ENCODE data around the gene CHMP1B. TPM values are rescaled to one million over a fixed set of nuclear protein-coding genes. Genes with fewer than 3 reads are reported as not detected.

The CHMP1B gene
- polyA plus RNA-seq, 1 donor from 2014 or later = 106 TPM

- Histone ChIP-seq H3K9me2 (ENCODE audit: insufficient read depth, low read length) (no peaks in the 10 kb centered on the region), H2AFZ (ENCODE audit: low read depth, low read length) (no peak overlapping the region), H3K4me3 (ENCODE audit: low read length) (no peak overlapping the region), H3K4me2 (ENCODE audit: low read length) (no peak overlapping the region), H3K36me3 (ENCODE audit: insufficient read depth, low read length) (no peaks in the 10 kb centered on the region), H3K9ac (ENCODE audit: low read length) (no peak overlapping the region), H3K9me3 (ENCODE audit: low read length) (no peaks in the 10 kb centered on the region), H3F3A (ENCODE audit: insufficient read depth, low read length, poor library complexity, severe bottlenecking) (no peaks in the 10 kb centered on the region), H3K27me3 (ENCODE audit: insufficient read depth, low read depth, low read length) (no peaks in the 10 kb centered on the region), H3K27ac (ENCODE audit: low read length) (no peak overlapping the region), H3K79me2 (replicated peaks; ENCODE audit: insufficient read depth, low read length) (no peaks in the 10 kb centered on the region), H4K20me1 (ENCODE audit: insufficient read depth) (no peaks in the 10 kb centered on the region)
- no peak for TF ChIP-seq MXI1 (conservative IDR thresholded peaks at IDR 0.05; ENCODE audit: poor library complexity, severe bottlenecking)
These were observed 50.7 kb downstream of the CHMP1B start for GRCh38 chr18:11901826-11902438.

GRCh38 chr18:11902522-11903292 lies 51.5 kb downstream of the CHMP1B start:
- no peak overlapping the region for H3K9ac ChIP-seq (ENCODE audit: low read length)
- no peak overlapping the region for H3K27ac ChIP-seq (ENCODE audit: low read length)
- TF ChIP-seq REST (IDR thresholded peaks at IDR 0.05; ENCODE audit: borderline replicate concordance) (no peak), EZH2 (IDR thresholded peaks at IDR 0.05; ENCODE audit: borderline replicate concordance, insufficient read depth, low read length, poor library complexity, severe bottlenecking) (no peak), RAD21 (conservative IDR thresholded peaks at IDR 0.05) (no peak), POLR2AphosphoS5 (IDR thresholded peaks at IDR 0.05) (no peak), MXI1 (conservative IDR thresholded peaks at IDR 0.05; ENCODE audit: poor library complexity, severe bottlenecking) (no peak), TAF1 (IDR thresholded peaks at IDR 0.05; ENCODE audit: low read depth) (no peak), SMC3 (conservative IDR thresholded peaks at IDR 0.05; ENCODE audit: poor library complexity) (no peak), EP300 (conservative IDR thresholded peaks at IDR 0.05; ENCODE audit: poor library complexity, severe bottlenecking) (no peak), CTCF (IDR thresholded peaks at IDR 0.05; ENCODE audit: poor library complexity, severe bottlenecking) (no peak)
- H3K79me2 ChIP-seq (replicated peaks; ENCODE audit: insufficient read depth, low read length) = no peaks in the 10 kb centered on the region
- no peaks in the 10 kb centered on the region for H3K27me3 ChIP-seq (ENCODE audit: insufficient read depth, low read depth, low read length)
- no peak overlapping the region for H3K4me2 ChIP-seq (ENCODE audit: low read length)
- H2AFZ ChIP-seq (ENCODE audit: low read depth, low read length) = no peak overlapping the region
- H3K36me3 ChIP-seq (ENCODE audit: insufficient read depth, low read length) = no peaks in the 10 kb centered on the region
- no peak overlapping the region for H3K4me3 ChIP-seq (ENCODE audit: low read length)
- H4K20me1 ChIP-seq (ENCODE audit: insufficient read depth) = no peaks in the 10 kb centered on the region
- H3K9me2 ChIP-seq (ENCODE audit: insufficient read depth, low read length) = no peaks in the 10 kb centered on the region
- H3K9me3 ChIP-seq (ENCODE audit: low read length) = no peaks in the 10 kb centered on the region
- no peaks in the 10 kb centered on the region for H3F3A ChIP-seq (ENCODE audit: insufficient read depth, low read length, poor library complexity, severe bottlenecking)

Other genes with a start within 250 kb of the CHMP1B start
- gene SLC35G4, start 241.8 kb upstream of the CHMP1B start, polyA plus RNA-seq = not detected in 2 replicates
- 16.7 and 17.3 TPM in 2 replicates for gene GNAL, start 162.1 kb upstream of the CHMP1B start, polyA plus RNA-seq
- 48.3 and 53.4 TPM in 2 replicates for gene MPPE1, start 56.9 kb downstream of the CHMP1B start, polyA plus RNA-seq
- gene IMPA2, start 130.1 kb downstream of the CHMP1B start, polyA plus RNA-seq = 2.7 and 3.6 TPM in 2 replicates
- gene ANKRD62, start 242.4 kb downstream of the CHMP1B start, polyA plus RNA-seq = not detected in 2 replicates